ENCODE data around the gene LRRC61.

- TF ChIP-seq MAX (IDR thresholded peaks at IDR 0.05): no peak
- no peak for TF ChIP-seq NFIC (IDR thresholded peaks at IDR 0.05)
- TF ChIP-seq EP300 (IDR thresholded peaks at IDR 0.05; ENCODE audit: borderline replicate concordance): no peak
- no peak for TF ChIP-seq EGR1 (IDR thresholded peaks at IDR 0.05)
- TF ChIP-seq RAD21 (IDR thresholded peaks at IDR 0.05; ENCODE audit: low read depth): no peak
- TF ChIP-seq TEAD4 (IDR thresholded peaks at IDR 0.05): no peak
- no peak for TF ChIP-seq TCF12 (IDR thresholded peaks at IDR 0.05; ENCODE audit: low read depth)
- TF ChIP-seq CEBPB (IDR thresholded peaks at IDR 0.05): no peak
- TF ChIP-seq, protein P1, sequence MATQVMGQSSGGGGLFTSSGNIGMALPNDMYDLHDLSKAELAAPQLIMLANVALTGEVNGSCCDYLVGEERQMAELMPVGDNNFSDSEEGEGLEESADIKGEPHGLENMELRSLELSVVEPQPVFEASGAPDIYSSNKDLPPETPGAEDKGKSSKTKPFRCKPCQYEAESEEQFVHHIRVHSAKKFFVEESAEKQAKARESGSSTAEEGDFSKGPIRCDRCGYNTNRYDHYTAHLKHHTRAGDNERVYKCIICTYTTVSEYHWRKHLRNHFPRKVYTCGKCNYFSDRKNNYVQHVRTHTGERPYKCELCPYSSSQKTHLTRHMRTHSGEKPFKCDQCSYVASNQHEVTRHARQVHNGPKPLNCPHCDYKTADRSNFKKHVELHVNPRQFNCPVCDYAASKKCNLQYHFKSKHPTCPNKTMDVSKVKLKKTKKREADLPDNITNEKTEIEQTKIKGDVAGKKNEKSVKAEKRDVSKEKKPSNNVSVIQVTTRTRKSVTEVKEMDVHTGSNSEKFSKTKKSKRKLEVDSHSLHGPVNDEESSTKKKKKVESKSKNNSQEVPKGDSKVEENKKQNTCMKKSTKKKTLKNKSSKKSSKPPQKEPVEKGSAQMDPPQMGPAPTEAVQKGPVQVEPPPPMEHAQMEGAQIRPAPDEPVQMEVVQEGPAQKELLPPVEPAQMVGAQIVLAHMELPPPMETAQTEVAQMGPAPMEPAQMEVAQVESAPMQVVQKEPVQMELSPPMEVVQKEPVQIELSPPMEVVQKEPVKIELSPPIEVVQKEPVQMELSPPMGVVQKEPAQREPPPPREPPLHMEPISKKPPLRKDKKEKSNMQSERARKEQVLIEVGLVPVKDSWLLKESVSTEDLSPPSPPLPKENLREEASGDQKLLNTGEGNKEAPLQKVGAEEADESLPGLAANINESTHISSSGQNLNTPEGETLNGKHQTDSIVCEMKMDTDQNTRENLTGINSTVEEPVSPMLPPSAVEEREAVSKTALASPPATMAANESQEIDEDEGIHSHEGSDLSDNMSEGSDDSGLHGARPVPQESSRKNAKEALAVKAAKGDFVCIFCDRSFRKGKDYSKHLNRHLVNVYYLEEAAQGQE (IDR thresholded peaks at IDR 0.05; ENCODE audit: low read depth): no peak
- TF ChIP-seq TAF1 (IDR thresholded peaks at IDR 0.05; ENCODE audit: low read depth): no peak
- TF ChIP-seq CREB1 (IDR thresholded peaks at IDR 0.05; ENCODE audit: low read depth): no peak
Observed at GRCh38 chr7:150307129-150307528, 16.0 kb upstream of the LRRC61 start.

Data from Ishikawa (cell line).